Esophagus mucosa (tissue), 1 donor: ENCODE measurements around the gene FKBP2. TPM values are rescaled to one million over a fixed set of nuclear protein-coding genes. Genes with fewer than 3 reads are reported as not detected.
A peak's percentile ranks its signal among the peaks of the same experiment; 100 is the strongest.

ENCODE experiments used
- ATAC-seq: fragments of 200-7000 bp; cut with Tn5 transposase; one replicate; pipeline ENCODE4 v1.9.1; 2020
- total RNA-seq: library from RNA; stranded (reverse); gene quantifications from one replicate; pipeline ENCODE4 v1.2.4, GENCODE V29; 2023
- donor health status: DM: yes; HTN: yes; CAD: no.

FKBP2 gene
- total RNA-seq, 1 donor from 2014 or later: 40.7 TPM

DNA sequence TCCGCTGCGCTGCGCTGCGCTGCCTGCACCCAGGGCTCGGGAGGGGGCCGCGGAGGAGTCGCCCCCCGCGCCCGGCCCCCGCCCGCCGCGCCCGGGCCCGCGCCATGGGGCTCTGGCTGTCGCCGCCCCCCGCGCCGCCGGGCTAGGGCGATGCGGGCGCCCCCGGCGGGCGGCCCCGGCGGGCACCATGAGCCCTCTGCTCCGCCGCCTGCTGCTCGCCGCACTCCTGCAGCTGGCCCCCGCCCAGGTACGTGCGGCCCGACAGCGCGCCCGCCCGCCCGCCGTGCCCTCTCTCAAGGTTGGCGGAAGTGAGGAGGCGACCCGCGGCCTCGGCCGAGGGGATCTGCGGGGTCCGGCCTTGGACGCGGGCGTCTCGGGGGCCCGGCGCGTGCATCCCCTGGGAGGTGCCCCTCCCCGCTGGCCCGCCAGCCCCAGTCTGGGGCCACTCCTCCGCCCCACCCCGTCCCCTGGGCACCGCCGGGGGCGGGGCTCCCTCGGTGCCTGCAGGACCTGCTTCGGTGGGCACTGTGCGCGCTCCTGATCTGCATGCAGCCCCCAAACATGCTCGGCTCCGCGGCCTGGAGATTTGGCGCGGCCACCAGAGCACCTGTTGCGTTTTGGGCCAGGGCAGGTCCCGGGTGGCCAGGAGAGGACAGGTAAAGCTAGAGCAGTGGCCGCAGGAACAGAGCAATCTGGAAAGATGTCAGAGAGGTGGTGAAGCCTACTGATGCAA is 6.1 kb upstream of the FKBP2 start:
- ATAC-seq: peak; percentile 39

- no peak for ATAC-seq
These were observed 5.3 kb upstream of the FKBP2 start for GRCh38 chr11:64235437-64236161.

- ATAC-seq: peak; percentile 4
These were observed 3.4 kb upstream of the FKBP2 start for GRCh38 chr11:64237484-64237951.

DNA sequence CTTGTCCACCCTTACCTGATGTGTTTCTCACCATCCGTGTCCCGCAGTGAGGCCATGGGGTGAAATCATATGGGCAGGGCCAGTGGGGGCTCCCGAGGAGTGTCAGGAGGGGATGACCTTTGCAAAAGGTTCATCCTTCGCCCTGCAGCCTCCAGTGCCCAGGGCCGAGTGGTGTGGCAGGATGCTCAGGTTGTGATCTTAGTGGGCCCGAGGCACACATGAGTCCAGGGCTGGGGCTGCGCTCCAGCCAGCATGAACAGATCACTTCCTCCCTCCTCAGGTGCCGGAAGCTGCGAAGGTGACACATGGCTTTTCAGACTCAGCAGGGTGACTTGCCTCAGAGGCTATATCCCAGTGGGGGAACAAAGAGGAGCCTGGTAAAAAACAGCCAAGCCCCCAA is 2.8 kb upstream of the FKBP2 start:
- ATAC-seq: no peak

GRCh38 chr11:64238999-64239398 is 1.9 kb upstream of the FKBP2 start:
- ATAC-seq: no peak

DNA sequence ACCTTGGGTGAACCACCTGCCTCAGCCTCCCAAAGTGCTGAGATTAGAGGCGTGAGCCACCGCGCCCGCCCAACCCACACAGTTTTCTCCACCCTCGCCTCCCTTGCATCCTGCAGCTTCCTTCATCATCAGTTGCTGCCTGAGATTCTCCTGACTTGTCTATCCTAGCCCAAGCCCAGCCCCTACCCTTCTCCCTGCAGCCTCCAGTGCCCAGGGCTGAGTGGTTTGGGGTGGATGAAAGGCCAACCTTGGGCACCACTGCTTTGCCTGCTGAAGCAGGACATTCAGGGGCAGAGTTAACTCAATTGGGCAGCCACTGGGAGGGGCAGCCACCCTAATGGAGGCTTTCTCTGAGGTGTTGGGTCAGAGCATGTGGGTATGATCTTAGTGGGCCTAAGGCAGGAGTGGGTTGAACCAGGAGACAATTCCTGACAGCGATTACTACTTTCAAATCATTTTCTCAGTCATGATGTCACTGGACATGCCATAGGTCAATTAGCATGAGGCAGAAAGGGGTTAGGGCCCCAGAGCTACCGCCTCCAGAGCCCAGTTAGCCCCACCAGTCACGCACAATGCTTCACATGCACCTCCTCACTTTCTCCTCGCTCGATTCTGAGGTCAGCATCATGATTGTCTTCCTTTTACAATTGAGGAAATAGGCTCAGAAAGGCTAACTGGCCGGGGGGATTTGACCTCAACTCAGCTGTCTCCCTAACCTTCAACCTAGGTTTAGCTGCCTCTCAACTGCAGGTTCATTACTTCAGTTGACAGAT is 1.0 kb upstream of the FKBP2 start:
- no peak for ATAC-seq

- ATAC-seq: peak; percentile 79
These were observed 271 bp downstream of the FKBP2 start for GRCh38 chr11:64241241-64241490.

GRCh38 chr11:64241491-64242374 is 838 bp downstream of the FKBP2 start:
- ATAC-seq: peak; percentile 1

- no peak for ATAC-seq
These were observed 2.5 kb downstream of the FKBP2 start for GRCh38 chr11:64243236-64243854.

- ATAC-seq: no peak
These were observed 3.2 kb downstream of the FKBP2 start for GRCh38 chr11:64244107-64244506.

DNA sequence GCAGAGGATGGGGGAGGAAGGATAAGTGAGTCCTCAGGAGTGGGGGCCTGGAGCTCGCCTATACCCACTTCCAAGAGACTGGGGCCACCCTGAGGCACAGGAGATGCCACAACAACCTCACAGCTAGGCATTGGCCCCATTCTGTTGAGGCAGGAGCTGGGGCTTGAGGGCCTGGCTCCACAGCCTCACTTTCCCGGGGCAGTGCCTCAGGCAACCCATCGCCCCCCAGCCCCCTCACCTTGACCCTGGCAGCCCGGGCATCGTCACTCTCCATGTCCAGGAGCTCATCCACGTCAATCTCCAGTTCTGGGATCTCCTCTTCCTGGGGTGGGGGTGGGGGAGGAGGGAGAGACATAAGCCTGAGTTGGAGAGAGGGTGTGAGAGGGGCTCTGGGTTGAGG is 4.1 kb downstream of the FKBP2 start:
- ATAC-seq: no peak

GRCh38 chr11:64245401-64245796 is 4.5 kb downstream of the FKBP2 start:
- ATAC-seq: no peak

DNA sequence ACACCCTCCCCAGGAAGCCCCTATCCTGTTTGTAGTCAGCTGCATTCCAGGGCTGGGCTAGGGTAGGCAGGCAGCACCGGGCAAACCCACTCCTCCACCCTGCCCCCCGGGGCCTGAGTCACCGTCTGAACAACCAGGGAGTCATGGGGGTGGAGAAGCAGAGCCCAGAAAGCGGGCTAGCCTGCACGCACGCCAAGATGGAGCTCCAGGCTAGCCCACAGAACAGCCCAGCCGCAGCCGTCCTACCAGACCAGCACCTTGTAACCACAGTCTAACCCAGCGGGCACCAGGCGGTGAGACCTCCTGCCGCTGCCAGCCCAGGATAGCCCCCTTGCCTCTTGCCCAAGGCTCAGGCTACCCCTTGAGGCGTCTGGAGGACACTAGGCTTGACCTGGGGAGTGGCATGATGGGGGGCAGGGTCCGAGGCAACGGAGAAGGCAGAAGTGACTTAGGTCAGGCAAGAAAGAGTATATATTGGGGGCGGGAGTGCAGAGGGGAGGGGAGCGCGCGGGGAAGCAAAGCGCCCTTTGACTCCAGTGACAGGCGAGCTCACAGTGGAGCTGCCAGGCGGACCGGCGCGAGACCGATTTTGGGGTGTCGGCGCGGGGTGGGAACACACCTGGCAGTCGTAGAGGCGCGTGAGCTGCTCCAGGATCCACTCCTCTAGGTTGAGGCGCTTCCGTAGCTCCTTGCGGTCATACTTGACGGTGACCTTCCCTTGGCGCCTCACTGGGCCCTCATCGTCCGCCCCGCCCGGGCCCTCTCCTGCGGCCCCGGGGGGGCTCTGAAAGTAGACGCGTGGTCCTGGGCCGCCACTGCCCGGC is 5.1 kb downstream of the FKBP2 start:
- peak; percentile 51 for ATAC-seq

DNA sequence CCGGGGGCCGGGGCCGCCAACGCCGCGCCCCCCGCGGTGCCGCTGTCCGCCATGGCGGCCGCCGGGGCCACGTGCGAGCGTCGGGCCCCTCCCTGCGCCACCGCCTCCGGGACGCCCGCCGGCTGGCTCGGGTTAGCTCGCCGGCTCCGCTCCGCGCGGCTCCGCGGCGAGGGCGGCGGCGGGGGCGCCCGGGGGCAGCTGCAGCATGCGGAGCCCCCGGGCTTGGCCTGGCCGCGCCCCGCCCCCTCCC is 5.7 kb downstream of the FKBP2 start:
- ATAC-seq: peak; percentile 0

GRCh38 chr11:64246871-64247728 is 6.2 kb downstream of the FKBP2 start, which contains the start of gene PPP1R14B:
Gene PPP1R14B (minus strand): TSS chr11:64246943. CDS start chr11:64246673, 270 bp downstream.
- ATAC-seq: peak; percentile 55

GRCh38 chr11:64247729-64248531 is 7.0 kb downstream of the FKBP2 start:
- no peak for ATAC-seq

DNA sequence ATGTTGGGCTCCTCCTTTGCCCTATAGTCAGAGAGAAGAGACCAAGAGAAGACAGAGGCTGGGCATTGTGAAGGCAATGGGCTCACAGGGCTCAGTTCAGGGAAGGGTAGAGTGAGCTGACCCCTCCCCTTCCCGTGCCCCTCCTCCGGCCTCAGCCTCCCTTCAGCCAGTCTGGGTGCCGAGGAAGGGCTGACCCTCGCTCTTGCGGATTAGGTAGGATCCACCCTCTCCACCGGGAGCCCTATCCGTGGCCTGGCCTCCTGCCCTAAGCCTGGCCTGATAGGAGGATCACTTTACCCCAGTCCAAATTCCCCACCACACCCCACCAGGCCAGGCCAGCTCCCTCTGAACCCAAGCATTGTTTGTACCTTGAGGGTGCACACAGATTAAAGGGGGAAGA is 7.7 kb downstream of the FKBP2 start:
- no peak for ATAC-seq

DNA sequence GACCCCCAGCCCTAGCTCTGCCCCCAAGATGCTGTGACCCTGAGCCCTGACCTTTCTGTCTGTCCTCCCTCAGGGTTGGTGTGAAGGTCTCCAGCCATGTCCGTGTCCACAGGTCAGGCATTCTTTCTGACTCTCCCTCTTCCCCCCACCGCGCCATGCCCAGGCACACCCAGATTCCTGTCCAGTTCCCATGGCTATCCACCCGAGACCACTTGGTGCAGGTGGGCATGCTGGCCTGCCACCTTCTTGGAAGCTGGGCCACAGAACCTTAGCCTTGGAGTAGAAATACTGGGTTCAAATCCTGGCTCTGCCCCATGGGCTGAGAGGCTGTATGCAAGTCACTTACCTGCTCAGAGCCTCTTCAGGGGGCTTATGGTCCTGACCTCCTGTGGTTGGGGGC is 8.1 kb downstream of the FKBP2 start:
- ATAC-seq: no peak
